ENCODE measurements around the gene CLECL1. TPM values are rescaled to one million over a fixed set of nuclear protein-coding genes. Genes with fewer than 3 reads are reported as not detected.

The CLECL1 gene
- total and polyA plus RNA-seq, 2 donors (not counting 3 experiments of a cell fraction or from before 2014, with no cell fraction given) = not detected

DNA sequence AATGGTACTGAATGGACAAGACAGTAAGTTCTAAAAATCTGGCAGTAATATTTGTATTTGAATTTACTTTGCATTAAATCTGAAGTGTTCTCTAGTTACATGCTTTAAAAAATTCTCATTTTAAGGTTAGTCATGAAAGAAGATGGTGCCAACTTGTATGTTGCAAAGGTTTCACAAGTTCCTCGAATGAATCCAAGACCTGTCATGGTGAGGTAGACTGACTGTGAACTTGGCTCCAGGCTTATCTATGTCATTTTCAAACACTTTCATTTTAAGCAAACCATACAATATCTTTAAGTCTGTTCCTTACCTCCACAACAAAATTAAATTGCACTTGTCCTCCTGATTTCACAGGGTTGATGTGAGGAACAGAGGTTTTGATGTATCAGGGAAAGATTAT is 40.0 kb downstream of the CLECL1 start:
- no peak for DNase-seq (ENCODE audit: low read depth, low spot score)
- Histone ChIP-seq H3K4me3 (replicated peaks in 1 of 3; ENCODE audit: insufficient read depth in 1 of 3, low read depth in 1 of 3, low read length in 3 of 3) (no peak overlapping the region), H3K4me2 (ENCODE audit: insufficient read depth, low read length) (no peak overlapping the region), H3K4me1 (ENCODE audit: control insufficient read depth, extremely low read depth, insufficient read depth, low read length) (no peaks in the 10 kb centered on the region), H3K79me2 (ENCODE audit: control insufficient read depth, insufficient read depth, low read length) (no peaks in the 10 kb centered on the region), H2AFZ (ENCODE audit: low read depth, low read length) (no peak overlapping the region), H3K9ac (replicated peaks; ENCODE audit: extremely low read depth, insufficient read depth, low read length) (no peak overlapping the region), H3K36me3 (ENCODE audit: control insufficient read depth in 2 of 2, extremely low read depth in 1 of 2, insufficient read depth in 2 of 2, low read length in 2 of 2) (peaks cover 0 to 2% of the 10 kb centered on the region in 2 experiments), H3K9me1 (replicated peaks; ENCODE audit: control insufficient read depth, extremely low read depth, insufficient read depth, low read length) (no peaks in the 10 kb centered on the region), H3K27ac (ENCODE audit: insufficient read depth, low read depth, low read length) (no peak overlapping the region), H3K27me3 (ENCODE audit: control insufficient read depth in 2 of 2, insufficient read depth in 2 of 2, low read length in 2 of 2) (no peaks in the 10 kb centered on the region), H3K9me3 (replicated peaks; ENCODE audit: control insufficient read depth, insufficient read depth, low read length) (no peaks in the 10 kb centered on the region), H4K20me1 (replicated peaks; ENCODE audit: control insufficient read depth, extremely low read depth, insufficient read depth, low read length) (no peaks in the 10 kb centered on the region)
- no TSS peak for BruUV-seq (replicated peaks)
- intact Hi-C loops (cut with micrococcal nuclease) = no loop called here
- TF ChIP-seq FOS (IDR thresholded peaks at IDR 0.05; ENCODE audit: borderline replicate concordance, insufficient read depth, low read length) (no peak), MYC (IDR thresholded peaks at IDR 0.05; ENCODE audit: low read depth, low read length) (no peak), POLR2A (IDR thresholded peaks at IDR 0.05; ENCODE audit: low read depth, low read length) (no peak), GATA2 (IDR thresholded peaks at IDR 0.05; ENCODE audit: insufficient read depth, insufficient read length, low read depth, low read length) (no peak), EZH2 (IDR thresholded peaks at IDR 0.05; ENCODE audit: borderline replicate concordance, low read depth, low read length, severe bottlenecking) (no peak), POLR2AphosphoS5 (IDR thresholded peaks at IDR 0.05; ENCODE audit: insufficient read depth, low read depth, low read length) (no peak), JUN (IDR thresholded peaks at IDR 0.05; ENCODE audit: borderline replicate concordance, insufficient read depth, insufficient read length, low read depth) (no peak)
- TF ChIP-seq, protein P1, sequence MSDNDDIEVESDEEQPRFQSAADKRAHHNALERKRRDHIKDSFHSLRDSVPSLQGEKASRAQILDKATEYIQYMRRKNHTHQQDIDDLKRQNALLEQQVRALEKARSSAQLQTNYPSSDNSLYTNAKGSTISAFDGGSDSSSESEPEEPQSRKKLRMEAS (IDR thresholded peaks at IDR 0.05; ENCODE audit: insufficient read depth, insufficient read length) = no peak
- TF ChIP-seq, protein P2, sequence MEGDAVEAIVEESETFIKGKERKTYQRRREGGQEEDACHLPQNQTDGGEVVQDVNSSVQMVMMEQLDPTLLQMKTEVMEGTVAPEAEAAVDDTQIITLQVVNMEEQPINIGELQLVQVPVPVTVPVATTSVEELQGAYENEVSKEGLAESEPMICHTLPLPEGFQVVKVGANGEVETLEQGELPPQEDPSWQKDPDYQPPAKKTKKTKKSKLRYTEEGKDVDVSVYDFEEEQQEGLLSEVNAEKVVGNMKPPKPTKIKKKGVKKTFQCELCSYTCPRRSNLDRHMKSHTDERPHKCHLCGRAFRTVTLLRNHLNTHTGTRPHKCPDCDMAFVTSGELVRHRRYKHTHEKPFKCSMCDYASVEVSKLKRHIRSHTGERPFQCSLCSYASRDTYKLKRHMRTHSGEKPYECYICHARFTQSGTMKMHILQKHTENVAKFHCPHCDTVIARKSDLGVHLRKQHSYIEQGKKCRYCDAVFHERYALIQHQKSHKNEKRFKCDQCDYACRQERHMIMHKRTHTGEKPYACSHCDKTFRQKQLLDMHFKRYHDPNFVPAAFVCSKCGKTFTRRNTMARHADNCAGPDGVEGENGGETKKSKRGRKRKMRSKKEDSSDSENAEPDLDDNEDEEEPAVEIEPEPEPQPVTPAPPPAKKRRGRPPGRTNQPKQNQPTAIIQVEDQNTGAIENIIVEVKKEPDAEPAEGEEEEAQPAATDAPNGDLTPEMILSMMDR (IDR thresholded peaks at IDR 0.05; ENCODE audit: extremely low read depth in 1 of 2, insufficient read depth in 1 of 2, low read depth in 1 of 2, low read length in 2 of 2) = no peak
- dilution Hi-C loops (cut with MboI; ENCODE audit: extremely low pct_ligation_motif_present, low sequenced_read_pairs) = no loop called here
- CTCF ChIA-PET = interaction anchor here (1.8 kb wide), 2 partner anchors 15 to 58 kb away, joined by 4 to 8 read pairs; no protein-coding TSS in a partner anchor
- POLR2A ChIA-PET = no interaction called here
- no peak for FAIRE-seq
